DMS79 treated with DMSO at 0.1 percent for 48 hours (cell line): ENCODE measurements around the gene ZNF483.
"Not testable (repeated sequence)": the region's sequence is repeated elsewhere in the genome, so short reads cannot be mapped to it uniquely, and the experiment has no call there.

Source experiments
- DNase-seq: peaks from one replicate; lab custom pipeline; 2025; lab: John Stamatoyannopoulos, UW

Gene ZNF483

DNA sequence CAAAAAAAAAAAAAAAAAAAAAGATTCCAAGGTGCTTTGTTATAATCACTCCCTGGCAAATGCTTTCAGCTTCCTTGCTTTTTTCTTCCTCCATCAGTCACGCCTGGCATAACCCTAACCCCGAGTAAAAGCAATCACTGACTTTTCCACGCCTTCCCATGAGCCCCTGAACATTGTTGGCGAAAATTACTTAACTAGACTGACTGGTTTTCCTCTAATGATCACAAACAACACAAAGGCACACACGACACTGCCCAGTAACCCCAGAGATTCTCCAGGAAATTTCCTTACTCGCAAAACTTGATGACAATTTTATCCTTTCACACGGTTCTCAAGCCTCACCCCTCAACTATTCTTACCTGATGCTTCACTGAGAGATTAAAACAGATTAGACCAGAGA lies 85.9 kb downstream of the ZNF483 start:
- no peak for DNase-seq

DNA sequence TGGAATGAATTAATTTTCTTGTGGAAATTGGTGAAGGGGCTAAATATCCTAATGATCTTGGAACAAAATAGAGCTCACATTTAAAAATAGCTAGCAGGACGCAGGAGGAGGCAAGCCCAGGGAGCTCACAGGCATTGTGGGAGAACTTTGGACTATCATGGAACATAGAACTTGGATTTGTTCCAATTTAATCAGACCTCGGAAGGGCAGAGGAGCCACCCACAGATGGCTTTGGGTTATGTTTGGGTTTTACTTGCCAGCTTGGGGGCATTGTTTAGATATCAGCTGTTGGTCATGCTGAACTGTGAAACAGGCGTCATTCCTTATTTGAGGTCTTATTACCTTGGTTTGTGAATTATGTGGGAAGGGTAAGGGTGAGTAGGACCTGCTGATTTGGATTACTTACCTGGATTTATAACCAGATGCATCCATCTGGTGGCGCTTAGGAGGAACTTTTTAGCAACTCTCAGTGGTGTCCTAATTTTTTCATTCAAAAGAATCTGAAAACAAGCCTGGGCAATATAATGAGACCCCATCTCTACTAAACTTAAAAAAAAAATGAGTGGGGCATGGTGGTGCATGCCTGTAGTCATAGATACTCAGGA lies 88.6 kb downstream of the ZNF483 start:
- no peak for DNase-seq

DNA sequence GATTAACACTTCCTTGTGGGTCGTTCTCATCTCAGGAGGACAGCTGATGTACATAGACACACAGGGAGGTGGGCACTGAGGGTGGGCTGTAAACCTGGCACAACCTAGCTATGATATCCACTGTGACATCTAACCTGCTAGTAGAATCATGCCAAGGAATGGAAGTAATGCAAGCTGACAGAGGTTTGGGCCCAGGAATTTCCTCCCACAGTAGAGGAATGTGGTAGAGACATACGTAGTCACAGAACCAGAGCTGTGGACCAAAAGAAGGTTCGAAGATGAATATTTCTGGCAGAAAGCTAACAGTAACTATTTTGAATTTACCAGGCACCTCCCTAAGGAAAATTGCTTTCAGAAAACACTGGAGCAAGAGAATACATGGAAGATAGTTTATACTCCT lies 90.9 kb downstream of the ZNF483 start:
- no peak for DNase-seq

DNA sequence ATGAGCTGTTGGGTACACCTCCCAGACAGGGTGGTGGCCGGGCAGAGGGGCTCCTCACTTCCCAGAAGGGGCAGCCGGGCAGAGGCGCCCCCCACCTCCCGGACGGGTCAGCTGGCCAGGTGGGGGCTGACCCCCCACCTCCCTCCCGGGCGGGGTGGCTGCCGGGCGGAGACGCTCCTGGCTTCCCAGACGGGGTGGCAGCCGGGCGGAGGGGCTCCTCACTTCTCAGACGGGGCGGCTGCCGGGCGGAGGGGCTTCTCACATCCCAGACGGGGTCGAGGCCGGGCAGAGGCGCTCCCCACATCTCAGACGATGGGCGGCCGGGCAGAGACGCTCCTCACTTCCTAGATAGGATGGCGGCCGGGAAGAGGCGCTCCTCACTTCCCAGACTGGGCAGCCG lies 92.4 kb downstream of the ZNF483 start:
- not testable (repeated sequence) for DNase-seq

DNA sequence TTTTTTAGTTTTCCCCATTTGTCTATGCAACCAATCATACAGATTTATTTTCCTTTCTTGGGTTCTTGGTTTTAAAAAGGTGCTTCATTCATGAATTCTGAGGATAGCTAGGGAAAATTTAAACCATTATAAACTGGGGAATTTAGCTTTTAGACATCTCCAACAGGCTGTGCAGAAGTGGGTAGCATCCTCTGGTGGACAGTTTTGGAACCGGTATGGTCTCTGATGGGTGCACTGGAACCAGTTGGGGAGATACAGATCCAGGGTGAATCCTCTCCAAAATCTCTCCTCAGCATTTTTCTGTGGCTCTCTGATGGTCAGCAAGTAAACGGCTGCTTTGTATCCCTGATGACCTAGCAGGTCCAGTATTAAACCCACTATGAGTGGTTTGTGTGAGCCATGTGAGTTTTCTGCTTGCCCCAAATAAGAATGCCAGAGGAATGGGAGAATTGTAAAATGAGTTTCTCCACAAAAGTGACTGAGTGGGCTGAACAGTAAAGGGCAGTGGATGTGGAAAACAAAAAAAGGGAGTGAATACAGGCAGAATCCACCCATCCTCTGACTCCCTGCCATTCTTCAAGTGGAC lies 97.0 kb downstream of the ZNF483 start:
- no peak for DNase-seq

DNA sequence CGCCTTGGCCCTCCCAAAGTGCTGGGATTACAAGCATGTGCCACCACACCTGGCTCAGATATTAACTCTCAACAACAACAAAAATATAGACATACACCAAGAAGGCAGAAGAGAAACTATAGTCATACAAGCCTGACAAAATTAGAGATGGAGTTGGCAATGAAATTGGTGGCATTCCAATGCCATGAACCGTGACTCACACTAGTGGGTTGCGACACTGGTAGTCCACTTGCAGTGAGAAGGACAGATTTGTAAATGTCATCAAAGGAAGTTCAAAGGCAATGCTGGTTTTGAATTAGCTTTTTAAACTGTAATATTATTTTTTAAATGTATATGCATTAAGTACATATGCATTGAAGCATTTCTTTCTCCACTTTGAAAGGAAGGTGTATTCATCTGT lies 97.6 kb downstream of the ZNF483 start:
- DNase-seq, result no peak
